Measurements from ENCODE around the gene IL4.

The IL4 gene

GRCh38 chr5:132662004-132662401 is 11.8 kb upstream of the IL4 start:
- no peaks in the 10 kb centered on the region for H3K36me3 ChIP-seq (ENCODE audit: low read depth)
- no peaks in the 10 kb centered on the region for H3K27me3 ChIP-seq (ENCODE audit: insufficient read depth, poor library complexity, severe bottlenecking)
- no peaks in the 10 kb centered on the region for H3K9me3 ChIP-seq (ENCODE audit: severe bottlenecking)
- no peak for DNase-seq (ENCODE audit: low spot score)
- no peak for ATAC-seq (ENCODE audit: low read depth)
- TF ChIP-seq CTCF (IDR thresholded peaks at IDR 0.05; ENCODE audit: poor library complexity, severe bottlenecking), result no peak
- H3K4me3 ChIP-seq (ENCODE audit: severe bottlenecking), result no peak overlapping the region
- no peak overlapping the region for H3K27ac ChIP-seq (ENCODE audit: poor library complexity, severe bottlenecking)
- H3K4me1 ChIP-seq (ENCODE audit: insufficient read depth, poor library complexity, severe bottlenecking), result no peaks in the 10 kb centered on the region

GRCh38 chr5:132662925-132663770 is 10.6 kb upstream of the IL4 start:
- H3K9me3 ChIP-seq (ENCODE audit: severe bottlenecking), result no peaks in the 10 kb centered on the region
- H3K36me3 ChIP-seq (ENCODE audit: low read depth), result no peaks in the 10 kb centered on the region
- H3K27me3 ChIP-seq (ENCODE audit: insufficient read depth, poor library complexity, severe bottlenecking), result no peaks in the 10 kb centered on the region
- H3K27ac ChIP-seq (ENCODE audit: poor library complexity, severe bottlenecking), result no peak overlapping the region
- DNase-seq (ENCODE audit: low spot score), result no peak
- no peak overlapping the region for H3K4me3 ChIP-seq (ENCODE audit: severe bottlenecking)
- peak; percentile 17; the same call in 1 of the 3 replicates for ATAC-seq (ENCODE audit: low read depth)
- no peak for TF ChIP-seq CTCF (IDR thresholded peaks at IDR 0.05; ENCODE audit: poor library complexity, severe bottlenecking)
- no peaks in the 10 kb centered on the region for H3K4me1 ChIP-seq (ENCODE audit: insufficient read depth, poor library complexity, severe bottlenecking)

GRCh38 chr5:132663771-132664695 is 9.8 kb upstream of the IL4 start:
- no peak for ATAC-seq (ENCODE audit: low read depth)
- Histone ChIP-seq H3K4me1 (ENCODE audit: insufficient read depth, poor library complexity, severe bottlenecking) (no peaks in the 10 kb centered on the region), H3K9me3 (ENCODE audit: severe bottlenecking) (no peaks in the 10 kb centered on the region), H3K4me3 (ENCODE audit: severe bottlenecking) (no peak overlapping the region), H3K27ac (ENCODE audit: poor library complexity, severe bottlenecking) (no peak overlapping the region), H3K36me3 (ENCODE audit: low read depth) (no peaks in the 10 kb centered on the region), H3K27me3 (ENCODE audit: insufficient read depth, poor library complexity, severe bottlenecking) (no peaks in the 10 kb centered on the region)
- no peak for DNase-seq (ENCODE audit: low spot score)
- TF ChIP-seq CTCF (IDR thresholded peaks at IDR 0.05; ENCODE audit: poor library complexity, severe bottlenecking), result no peak

GRCh38 chr5:132664696-132665209 is 9.0 kb upstream of the IL4 start:
- TF ChIP-seq CTCF (IDR thresholded peaks at IDR 0.05; ENCODE audit: poor library complexity, severe bottlenecking), result no peak
- Histone ChIP-seq H3K4me1 (ENCODE audit: insufficient read depth, poor library complexity, severe bottlenecking) (no peaks in the 10 kb centered on the region), H3K9me3 (ENCODE audit: severe bottlenecking) (no peaks in the 10 kb centered on the region), H3K36me3 (ENCODE audit: low read depth) (no peaks in the 10 kb centered on the region), H3K27ac (ENCODE audit: poor library complexity, severe bottlenecking) (no peak overlapping the region), H3K27me3 (ENCODE audit: insufficient read depth, poor library complexity, severe bottlenecking) (no peaks in the 10 kb centered on the region), H3K4me3 (ENCODE audit: severe bottlenecking) (no peak overlapping the region)
- DNase-seq (ENCODE audit: low spot score) (no peak), ATAC-seq (ENCODE audit: low read depth) (no peak)

Measured in RWPE2 (cell line).